GM20431 (cell line): ENCODE data around the gene SMYD3.

ENCODE experiments used
- in situ Hi-C: fragments of 300-500 bp; cut with MseI, MboI; formaldehyde crosslinking; loops from one replicate; pipeline ENCODE4 v1.15.0; 2020; ENCODE audit warnings: low sequenced_read_pairs; ENCODE audit not compliant: unreplicated experiment

SMYD3 gene

GRCh38 chr1:245915406-245915805 is 591.7 kb downstream of the SMYD3 start:
- in situ Hi-C loops, result no loop called here

- in situ Hi-C loops, result no loop called here
Observed at GRCh38 chr1:245908543-245908942, 598.5 kb downstream of the SMYD3 start.

DNA sequence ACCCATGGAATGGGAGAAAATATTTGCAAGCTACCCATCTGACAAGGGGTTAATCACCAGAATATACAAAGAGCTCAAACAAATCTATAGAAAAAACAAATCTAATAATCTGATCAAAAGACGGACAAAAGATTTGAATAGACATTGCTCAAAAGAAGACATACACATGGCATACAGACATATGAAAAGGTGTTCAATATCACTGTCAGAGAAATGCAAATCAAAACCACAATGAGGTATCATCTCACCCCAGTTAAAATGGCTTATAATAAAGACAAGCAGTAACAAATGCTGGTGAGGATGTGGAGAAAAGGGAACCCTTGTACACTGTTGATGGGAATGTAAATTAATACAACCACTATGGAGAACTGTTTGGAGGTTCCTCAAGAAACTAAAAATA is 600.9 kb downstream of the SMYD3 start:
- in situ Hi-C loops, result no loop called here

GRCh38 chr1:245903851-245904250 is 603.2 kb downstream of the SMYD3 start:
- in situ Hi-C loops, result no loop called here

GRCh38 chr1:245901565-245901964 is 605.5 kb downstream of the SMYD3 start:
- in situ Hi-C loops, result no loop called here

GRCh38 chr1:245901037-245901436 is 606.0 kb downstream of the SMYD3 start:
- in situ Hi-C loops, result no loop called here

DNA sequence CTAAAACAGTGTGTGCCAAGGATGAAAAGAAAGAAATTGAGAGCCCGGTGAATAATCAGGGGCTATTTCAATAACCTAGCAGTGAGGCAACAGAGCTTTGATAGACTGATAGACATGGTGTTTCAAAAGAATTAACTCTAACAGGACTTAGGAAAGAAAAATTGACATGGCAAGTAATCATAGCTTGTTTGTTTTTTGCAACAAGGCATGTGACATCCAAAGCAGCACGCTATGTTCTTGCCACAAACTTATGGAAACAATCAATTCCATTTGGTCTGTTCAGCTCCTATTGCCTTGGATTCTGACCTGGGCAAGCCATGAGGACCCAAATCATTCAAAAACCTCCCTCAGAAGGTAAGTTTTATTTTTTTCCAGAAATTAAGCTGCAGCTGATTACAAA is 608.5 kb downstream of the SMYD3 start:
- in situ Hi-C loops, result no loop called here

- in situ Hi-C loops, result no loop called here
Observed at GRCh38 chr1:245896258-245896657, 610.8 kb downstream of the SMYD3 start.

DNA sequence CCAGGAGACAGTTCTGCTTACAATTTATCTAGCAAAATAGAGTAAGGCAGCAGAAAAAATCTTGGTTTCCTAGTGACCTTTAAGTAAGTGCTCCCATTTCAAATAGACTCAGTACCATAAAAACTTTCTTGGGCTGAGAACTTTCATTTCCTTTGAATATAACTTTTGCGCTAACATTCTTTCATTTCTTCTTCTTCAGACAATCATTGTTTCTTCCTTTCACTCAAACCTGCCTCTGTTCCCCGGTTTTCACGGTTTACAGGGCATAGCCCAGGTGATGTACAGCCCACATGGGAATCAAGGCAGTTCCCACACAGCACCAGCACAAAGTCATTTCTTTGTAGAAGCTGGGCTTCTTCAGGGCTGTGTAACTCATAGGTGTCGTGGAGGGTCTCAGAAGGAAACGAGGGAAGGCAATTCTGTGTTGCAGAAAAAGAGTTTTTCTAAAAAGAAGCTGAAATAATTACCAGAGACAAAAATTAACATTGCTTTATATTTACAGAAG is 611.6 kb downstream of the SMYD3 start:
- in situ Hi-C loops, result no loop called here

DNA sequence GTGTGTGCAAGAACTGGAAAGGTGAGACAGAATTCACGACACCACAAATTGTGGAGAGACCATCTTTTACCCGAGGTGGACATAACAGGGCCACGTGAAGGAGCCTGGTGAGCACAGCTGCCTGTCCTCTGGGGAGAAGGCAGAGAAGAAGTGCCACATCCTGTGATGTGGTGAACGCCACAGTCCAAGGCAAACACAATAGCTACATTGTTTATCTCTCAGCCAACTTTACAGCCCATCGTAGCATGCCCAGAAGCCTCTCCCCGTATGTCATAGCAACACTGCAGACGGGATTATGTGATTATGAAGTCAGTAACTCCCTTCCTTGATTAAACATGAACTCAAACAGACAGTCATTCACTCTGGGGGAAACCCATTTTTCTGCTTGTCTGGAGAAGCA is 612.2 kb downstream of the SMYD3 start:
- in situ Hi-C loops, result no loop called here

DNA sequence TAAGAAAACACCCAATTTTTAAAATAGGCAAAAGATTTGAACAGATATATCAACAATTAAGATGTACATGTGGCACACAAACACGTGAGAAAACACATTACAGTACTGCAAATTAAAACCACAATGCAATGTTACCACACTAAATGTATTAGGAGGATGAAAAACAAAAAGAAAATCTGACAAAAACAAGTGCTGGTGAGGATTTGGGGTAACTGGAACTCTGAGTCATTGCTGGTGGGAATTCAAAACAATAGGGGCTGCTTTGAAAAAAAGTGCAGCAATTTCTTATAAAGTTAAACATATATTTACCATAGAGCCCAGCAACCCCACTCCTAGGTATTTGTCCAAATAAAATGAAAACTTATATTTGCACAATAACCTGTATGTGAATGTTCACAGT is 614.1 kb downstream of the SMYD3 start:
- in situ Hi-C loops, result no loop called here

DNA sequence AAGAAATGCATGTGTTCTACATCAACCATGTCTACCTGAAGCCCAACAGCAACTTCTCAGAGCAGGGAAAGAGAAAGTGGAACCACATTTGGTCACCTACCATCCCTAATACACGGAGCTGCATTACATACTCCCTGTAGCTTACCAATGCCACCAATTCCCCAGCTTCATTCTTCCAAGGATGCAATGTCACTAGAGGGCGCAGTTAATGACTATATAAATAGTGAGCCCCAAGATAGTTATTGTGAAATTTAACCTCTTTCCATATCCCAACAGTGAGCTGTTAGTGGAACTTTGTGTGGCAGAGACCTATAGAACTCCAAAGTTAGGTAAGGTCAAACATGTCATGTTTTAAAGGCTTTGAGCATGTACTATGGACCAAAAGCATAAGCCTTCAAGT is 618.3 kb downstream of the SMYD3 start:
- in situ Hi-C loops, result no loop called here

- in situ Hi-C loops, result no loop called here
Observed at GRCh38 chr1:245887829-245888228, 619.2 kb downstream of the SMYD3 start.

DNA sequence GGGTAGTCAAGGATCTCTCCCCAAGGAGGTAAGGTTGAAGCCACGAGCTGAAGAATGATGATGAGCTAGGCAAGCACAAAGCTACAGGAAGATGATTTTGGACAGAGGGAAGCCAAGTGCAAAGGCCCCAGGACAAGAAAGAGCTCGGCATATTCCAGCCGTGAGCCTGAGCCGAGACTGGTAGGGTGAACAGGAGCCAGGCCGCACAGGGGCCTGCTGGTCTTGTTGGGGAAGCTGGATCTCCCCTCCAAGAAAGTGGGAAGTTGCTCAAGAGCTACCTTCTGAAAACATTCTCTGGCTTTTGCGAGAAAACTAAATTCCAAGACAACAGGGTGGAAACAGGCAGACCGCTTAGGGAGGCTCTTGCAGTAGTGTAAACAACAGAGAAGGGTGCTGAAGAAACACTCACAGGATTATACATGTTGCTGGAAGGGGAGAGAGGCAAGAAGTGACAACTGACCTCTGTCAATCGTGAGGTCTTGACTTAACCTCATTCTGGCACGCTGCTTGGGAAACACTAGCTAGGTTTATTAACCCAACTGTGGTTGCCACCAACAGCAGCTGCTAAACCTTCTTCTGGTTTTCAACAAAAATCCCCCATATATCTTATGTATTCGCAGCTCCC is 625.2 kb downstream of the SMYD3 start:
- in situ Hi-C loops, result no loop called here

DNA sequence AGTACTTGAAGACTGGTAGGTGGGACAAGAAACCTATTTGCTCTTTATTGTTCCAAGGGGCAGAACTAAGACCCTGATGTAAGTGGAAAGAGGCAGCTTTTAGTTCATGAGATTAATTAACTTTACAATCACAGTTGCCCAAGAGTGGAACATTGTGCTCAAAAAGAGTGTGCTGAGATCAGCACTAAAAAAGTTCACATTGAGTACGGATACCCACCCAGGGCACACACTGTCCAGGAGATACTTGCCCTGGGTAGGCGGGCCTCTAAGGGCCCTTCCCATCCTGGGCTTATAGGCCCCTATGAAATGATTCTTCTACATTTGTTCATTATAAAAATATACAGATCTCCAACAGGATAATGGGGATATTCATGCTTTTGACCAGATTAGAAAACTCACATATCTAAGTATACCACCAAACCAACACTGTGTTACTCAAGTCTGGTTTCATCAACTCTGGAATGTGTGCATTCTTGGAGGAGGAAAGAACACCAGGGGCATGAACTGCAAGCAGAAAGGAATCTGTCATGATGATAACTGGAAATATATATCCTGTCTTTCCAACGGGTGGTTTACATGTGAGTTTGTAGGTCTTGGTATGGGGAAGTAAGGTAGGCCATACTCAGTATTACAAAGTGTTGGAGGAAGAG is 626.2 kb downstream of the SMYD3 start:
- in situ Hi-C loops, result no loop called here

- in situ Hi-C loops, result no loop called here
Observed at GRCh38 chr1:245879091-245879490, 628.0 kb downstream of the SMYD3 start.

GRCh38 chr1:245878585-245878984 is 628.5 kb downstream of the SMYD3 start:
- in situ Hi-C loops, result no loop called here

- in situ Hi-C loops, result no loop called here
Observed at GRCh38 chr1:245877976-245878375, 629.1 kb downstream of the SMYD3 start.

DNA sequence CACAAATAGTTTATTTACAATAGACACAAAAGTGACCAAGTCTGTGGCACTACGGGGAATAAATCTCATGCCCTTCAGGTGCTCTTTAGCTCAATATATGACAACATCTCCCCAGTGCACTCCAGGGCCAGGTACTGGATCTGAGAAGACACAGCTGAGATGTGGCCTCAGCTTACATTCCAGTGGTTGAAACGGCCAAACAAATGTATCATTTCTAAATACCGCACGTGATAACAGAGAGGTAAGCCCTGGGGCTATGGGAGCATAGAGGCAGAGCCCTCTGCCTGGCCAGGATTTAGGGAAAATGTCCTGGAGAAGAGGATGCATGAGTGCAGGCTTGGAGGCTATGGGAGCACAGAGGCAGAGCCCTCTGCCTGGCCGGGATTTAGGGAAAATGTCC is 630.5 kb downstream of the SMYD3 start:
- in situ Hi-C loops, result no loop called here

DNA sequence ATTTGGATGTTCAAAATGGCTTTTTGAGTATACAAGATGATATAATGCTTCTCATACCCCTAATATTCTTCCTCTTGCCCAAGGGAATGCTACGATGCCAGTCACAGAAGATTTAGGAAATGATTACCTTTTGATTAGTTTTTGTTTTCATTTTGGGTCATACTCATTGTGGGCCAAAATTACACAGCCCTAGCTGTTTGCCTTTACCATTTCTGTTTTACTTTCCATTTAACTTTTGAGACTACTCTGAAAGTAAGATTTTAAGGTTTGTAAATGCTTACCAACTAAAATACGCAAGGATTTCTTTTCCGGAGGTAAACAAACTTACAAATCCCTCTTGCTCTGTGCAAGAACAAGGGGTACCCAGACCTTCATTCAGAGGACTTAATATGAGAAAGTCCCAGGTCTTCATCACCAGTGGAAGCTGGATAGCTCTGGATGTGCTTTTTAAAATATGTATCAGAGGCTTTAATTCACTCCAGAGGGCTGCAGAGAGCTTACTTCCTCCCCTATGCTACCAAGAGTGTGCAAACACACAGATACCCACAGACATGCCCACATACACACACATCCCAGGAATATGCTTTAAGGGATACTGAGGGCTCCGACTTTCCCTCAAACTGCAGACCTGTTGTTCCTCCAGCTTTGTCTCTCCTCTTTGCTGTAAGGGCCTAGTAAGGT is 631.4 kb downstream of the SMYD3 start:
- in situ Hi-C loops, result no loop called here

DNA sequence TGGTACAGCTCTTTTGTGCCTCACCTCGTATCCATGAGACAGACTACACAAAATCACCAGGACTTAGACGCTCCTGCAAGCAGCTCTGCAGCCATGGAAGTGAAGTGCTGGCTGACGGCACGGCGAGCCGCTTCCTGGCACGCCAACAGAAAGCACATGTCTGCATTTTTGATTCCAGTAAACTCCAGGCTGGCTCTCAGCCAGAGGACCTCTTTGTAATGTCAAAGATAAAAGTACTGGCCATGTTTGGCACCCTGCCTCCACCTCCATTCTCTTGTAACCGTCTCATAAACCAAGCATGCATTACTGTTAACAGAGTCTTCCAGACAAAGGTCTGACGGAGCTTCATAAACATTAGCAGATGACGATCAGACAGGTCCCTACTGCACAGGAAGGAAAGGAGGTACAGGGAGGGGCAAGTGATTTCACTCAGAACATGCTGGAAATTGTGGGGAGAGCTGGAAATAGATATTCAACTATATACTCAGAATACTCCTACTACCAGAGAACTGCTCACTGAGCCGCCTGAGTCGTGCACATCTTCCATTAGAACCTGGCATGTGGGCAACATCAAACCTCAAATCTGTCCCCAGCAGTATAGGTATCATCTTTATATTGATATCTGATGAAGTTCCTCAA is 632.0 kb downstream of the SMYD3 start:
- in situ Hi-C loops, result no loop called here
